C4-2B (cell line): ENCODE data around the gene WDR62.

Source experiments
- ZFX ChIP-seq: fragments of 450-650 bp; IDR thresholded peaks from 2 replicates; pipeline ENCODE4 v1.6.1; 2017
- TF ChIP-seq, protein P1 (sequence below): fragments of 450-650 bp; conservative IDR thresholded peaks from 2 replicates; pipeline ENCODE4 v1.5.1; 2017; ENCODE audit warnings: mild to moderate bottlenecking

DNA sequence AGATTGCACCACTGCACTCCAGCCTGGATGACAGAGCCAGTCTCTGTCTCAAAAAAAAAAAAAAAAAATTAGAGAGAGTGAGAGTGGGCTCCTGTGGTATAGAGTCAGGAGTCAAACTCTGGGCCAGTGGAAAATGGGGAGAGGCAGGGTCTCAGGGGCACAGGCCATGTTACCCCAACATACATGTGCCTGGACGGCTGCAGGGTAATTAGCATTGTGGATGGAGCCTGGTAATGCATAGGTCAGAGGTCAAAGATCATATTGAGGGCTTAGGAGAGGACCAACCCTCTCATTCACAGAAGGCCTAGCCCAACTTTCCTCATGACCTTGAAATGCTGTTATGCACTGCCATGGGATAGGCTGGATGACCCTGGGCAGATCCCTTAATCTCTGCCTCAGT is 29.2 kb upstream of the WDR62 start:
- TF ChIP-seq, protein P1, sequence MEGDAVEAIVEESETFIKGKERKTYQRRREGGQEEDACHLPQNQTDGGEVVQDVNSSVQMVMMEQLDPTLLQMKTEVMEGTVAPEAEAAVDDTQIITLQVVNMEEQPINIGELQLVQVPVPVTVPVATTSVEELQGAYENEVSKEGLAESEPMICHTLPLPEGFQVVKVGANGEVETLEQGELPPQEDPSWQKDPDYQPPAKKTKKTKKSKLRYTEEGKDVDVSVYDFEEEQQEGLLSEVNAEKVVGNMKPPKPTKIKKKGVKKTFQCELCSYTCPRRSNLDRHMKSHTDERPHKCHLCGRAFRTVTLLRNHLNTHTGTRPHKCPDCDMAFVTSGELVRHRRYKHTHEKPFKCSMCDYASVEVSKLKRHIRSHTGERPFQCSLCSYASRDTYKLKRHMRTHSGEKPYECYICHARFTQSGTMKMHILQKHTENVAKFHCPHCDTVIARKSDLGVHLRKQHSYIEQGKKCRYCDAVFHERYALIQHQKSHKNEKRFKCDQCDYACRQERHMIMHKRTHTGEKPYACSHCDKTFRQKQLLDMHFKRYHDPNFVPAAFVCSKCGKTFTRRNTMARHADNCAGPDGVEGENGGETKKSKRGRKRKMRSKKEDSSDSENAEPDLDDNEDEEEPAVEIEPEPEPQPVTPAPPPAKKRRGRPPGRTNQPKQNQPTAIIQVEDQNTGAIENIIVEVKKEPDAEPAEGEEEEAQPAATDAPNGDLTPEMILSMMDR: no peak
- no peak for TF ChIP-seq ZFX
